NCI-H1092 treated with DMSO at 0.1 percent for 48 hours (cell line): Measurements from ENCODE around the gene SMYD3.
"Not testable (repeated sequence)": the region's sequence is repeated elsewhere in the genome, so short reads cannot be mapped to it uniquely, and the experiment has no call there.

Experiments used
- DNase-seq: peaks from one replicate; lab custom pipeline; 2025; lab: John Stamatoyannopoulos, UW

Gene SMYD3

GRCh38 chr1:245771511-245772281 lies 735.4 kb downstream of the SMYD3 start:
- DNase-seq = no peak

DNA sequence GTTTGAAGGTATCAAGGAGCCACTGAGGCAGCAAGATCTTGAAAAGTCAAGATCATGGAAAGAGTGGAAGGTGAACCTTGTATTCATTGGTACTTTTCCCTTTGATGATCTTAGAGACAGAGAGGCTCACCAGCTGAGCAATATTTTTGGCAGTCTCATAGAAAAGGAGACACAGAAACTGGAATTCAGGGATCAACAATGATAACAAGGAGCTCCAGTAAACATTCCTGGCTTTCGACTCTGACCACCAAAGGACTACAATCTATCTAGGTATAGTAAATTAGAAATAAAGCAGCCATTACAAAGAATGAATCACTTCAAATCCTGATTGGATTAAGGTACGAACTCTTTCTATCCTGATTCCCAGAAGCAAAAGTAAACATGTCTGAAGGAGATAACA lies 736.9 kb downstream of the SMYD3 start:
- no peak for DNase-seq

GRCh38 chr1:245768596-245768995 lies 738.5 kb downstream of the SMYD3 start:
- DNase-seq = no peak

GRCh38 chr1:245765230-245766000 lies 741.7 kb downstream of the SMYD3 start:
- DNase-seq = no peak

- DNase-seq = no peak
Measured at GRCh38 chr1:245763873-245764331, 743.2 kb downstream of the SMYD3 start.

- DNase-seq = no peak
Measured at GRCh38 chr1:245762396-245762910, 744.6 kb downstream of the SMYD3 start.

DNA sequence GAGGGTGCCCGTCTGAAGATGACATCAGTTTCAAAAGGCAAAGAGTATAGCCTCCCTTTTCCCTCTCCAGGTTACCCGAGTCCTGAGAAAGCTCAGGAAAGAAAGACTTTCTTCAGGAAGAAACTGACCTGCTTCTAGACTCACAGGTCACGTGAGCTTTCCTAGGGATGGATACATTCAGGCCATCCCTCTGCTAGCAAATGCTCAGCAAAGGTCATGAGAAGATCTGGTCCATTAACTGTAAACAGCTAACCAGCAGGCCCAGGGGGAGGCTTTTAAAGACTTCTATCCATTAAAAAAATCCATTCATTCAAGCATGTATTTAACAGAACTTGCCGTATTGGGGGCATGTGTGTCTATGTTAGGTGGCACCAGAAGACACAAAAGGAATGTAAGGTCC lies 746.8 kb downstream of the SMYD3 start:
- no peak for DNase-seq

GRCh38 chr1:245754463-245754961 lies 752.6 kb downstream of the SMYD3 start:
- DNase-seq = no peak

GRCh38 chr1:245753807-245754206 lies 753.3 kb downstream of the SMYD3 start:
- no peak for DNase-seq

DNA sequence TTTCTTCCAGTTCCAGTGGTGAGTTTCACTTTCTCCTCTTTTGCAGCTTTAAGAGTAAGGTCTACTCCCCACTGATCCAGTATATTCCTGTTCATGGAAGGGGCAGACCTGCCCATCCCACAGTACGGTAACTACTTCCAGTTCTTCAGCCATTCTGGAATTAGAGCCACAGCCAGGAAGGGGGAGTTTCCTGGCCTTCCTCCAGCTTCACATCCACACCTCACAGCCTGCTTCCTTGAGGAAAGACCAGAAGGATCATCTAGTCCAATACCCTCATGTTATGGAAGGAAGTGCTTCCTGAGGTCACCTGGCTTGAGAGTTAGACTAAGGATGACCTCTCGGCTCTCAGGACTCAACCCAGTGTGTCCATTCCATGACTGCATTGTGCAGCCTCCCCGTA lies 754.5 kb downstream of the SMYD3 start:
- DNase-seq = no peak

GRCh38 chr1:245751726-245752470 lies 755.2 kb downstream of the SMYD3 start:
- DNase-seq = no peak

DNA sequence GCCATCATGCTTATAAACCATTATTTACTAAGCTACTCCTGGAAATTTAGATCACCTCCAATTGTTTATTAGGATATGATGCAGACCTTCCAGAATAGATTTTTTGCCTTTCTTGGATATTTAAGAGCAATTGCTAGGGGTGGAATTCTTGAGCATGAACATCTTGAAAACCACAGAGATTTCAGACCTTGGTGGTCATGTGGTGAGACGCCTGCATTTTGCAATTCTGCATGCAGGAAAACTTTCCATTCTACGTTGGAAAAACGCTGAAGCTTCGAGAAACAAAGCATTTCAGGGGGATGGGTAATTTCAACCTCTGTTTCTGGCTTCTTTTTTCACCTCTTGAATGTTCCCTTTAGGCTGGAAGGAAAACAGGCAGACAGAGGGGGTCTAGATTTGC lies 756.0 kb downstream of the SMYD3 start:
- DNase-seq = no peak

GRCh38 chr1:245750261-245750660 lies 756.8 kb downstream of the SMYD3 start:
- no peak for DNase-seq

GRCh38 chr1:245749053-245749452 lies 758.0 kb downstream of the SMYD3 start:
- DNase-seq = no peak

DNA sequence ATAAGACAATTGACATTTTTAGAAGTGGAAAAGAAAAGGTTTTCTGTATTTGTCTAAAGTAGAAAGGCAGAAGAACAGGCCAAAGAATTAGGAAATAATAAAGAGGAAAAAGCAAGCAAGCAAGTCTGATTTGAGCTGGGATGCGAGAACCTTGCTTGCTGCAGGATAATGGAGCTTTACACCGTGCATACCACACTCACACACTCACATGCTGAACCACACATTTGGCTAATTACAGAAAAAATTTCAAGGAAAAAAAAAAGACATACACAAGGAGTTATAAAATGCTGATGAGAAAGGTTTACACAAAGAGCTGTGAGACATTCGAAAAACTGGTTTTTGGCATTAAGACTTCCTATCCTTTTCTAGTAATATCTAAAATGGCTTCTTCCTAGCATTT lies 758.4 kb downstream of the SMYD3 start:
- no peak for DNase-seq

DNA sequence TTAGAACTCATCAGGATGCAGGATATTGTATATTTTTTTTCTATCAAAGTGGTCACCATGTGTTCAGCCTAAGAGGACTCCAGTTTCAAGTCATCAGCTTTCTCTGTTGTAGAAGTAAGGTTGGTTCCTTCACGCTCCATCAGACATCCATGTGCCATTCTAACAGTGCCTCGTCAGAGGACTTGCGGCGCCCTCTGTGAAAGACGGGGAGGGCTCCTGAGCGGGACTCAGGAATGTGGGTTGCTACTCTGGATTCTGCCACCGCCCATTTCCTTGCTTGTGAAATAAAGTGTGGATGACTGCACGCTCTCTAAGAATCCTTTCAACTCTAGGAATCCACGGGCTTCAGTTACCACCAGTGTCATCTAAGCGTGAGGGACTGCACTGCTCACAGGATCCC lies 758.8 kb downstream of the SMYD3 start:
- no peak for DNase-seq

DNA sequence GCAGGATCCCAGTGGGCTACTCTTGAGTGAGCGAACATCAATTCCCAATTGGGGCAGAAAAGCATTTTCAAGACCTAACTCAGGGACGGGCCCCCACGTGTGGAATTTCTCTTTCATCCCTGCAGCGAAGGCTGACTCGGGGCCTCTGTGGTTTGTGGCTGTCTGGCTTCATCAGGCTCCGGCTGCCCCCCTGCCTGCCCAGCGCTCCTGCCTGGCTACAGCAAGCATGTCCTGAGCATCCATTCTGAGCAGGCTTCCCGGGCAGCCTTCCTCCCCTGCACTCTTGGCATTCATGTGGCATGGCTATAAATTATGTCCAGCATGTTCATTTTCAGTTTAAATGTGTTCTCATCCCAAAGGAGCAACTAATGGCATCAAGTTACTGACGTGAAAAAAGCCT lies 764.2 kb downstream of the SMYD3 start:
- DNase-seq = no peak

- DNase-seq = not testable (repeated sequence)
Measured at GRCh38 chr1:245740336-245740735, 766.7 kb downstream of the SMYD3 start.

DNA sequence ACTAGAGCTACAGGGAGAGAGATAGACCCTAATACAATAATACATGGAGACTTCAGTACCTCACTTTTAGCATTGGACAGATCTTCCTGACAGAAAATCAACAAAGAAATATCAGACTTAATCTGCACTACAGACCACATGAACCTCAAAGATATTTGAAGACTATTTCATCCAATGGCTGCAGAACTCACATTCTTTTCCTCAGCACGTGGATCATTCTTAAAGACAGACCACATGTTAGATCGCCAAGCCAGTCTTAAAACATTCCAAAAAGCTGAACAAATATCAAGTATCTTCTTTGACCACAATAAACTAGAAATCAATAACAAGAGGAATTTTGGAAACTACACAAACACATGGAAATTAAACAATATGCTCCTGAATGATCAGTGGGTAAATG lies 776.3 kb downstream of the SMYD3 start:
- no peak for DNase-seq

GRCh38 chr1:245728035-245728434 lies 779.0 kb downstream of the SMYD3 start:
- not testable (repeated sequence) for DNase-seq

- DNase-seq = no peak
Measured at GRCh38 chr1:245721488-245721887, 785.6 kb downstream of the SMYD3 start.

- DNase-seq = no peak
Measured at GRCh38 chr1:245718951-245719350, 788.1 kb downstream of the SMYD3 start.
